OCI-LY7 (cell line): ENCODE measurements around the gene NDST4. TPM values are rescaled to one million over a fixed set of nuclear protein-coding genes. Genes with fewer than 3 reads are reported as not detected.

Experiments used
- BruUV-seq: library from RNA; stranded (reverse); fragments of 400-500 nt; replicated peaks from 2 replicates; lab custom pipeline; 2021; lab: Mats Ljungman, UMichigan
- CTCF ChIA-PET: fragments of 300-600 bp; sonication (Branson Sonifier 250); formaldehyde crosslinking; loops from one replicate; lab custom pipeline; 2022; ENCODE audit warnings: antibody characterized with exemption; ENCODE audit not compliant: unreplicated experiment; lab: Charles Lee
- POLR2A ChIA-PET: fragments of 300-600 bp; sonication (Branson Sonifier 250); formaldehyde crosslinking; loops from one replicate; lab custom pipeline; 2022; ENCODE audit warnings: antibody characterized with exemption; lab: Charles Lee
- DNase-seq: peaks from one replicate; pipeline ENCODE4 v3.0.0-alpha.2; 2015; ENCODE audit warnings: low spot score
- H2AFZ ChIP-seq: fragments of 200-600 bp; sonication (generic), shearing (Covaris generic); 2 replicates; pipeline ENCODE4 v1.6.1; 2014; ENCODE audit warnings: mild to moderate bottlenecking, antibody characterized with exemption, low read length, moderate library complexity
- H3K27ac ChIP-seq: fragments of 200-600 bp; sonication (generic); 2 replicates; pipeline ENCODE4 v1.5.1; 2014; ENCODE audit warnings: mixed run types, low read depth, mild to moderate bottlenecking, moderate library complexity, low read length, inconsistent platforms; ENCODE audit not compliant: poor library complexity, severe bottlenecking
- H3K36me3 ChIP-seq: fragments of 200-600 bp; sonication (generic); 2 replicates; pipeline ENCODE4 v1.6.1; 2014; ENCODE audit warnings: mild to moderate bottlenecking, antibody characterized with exemption, low read length, moderate library complexity, mixed read lengths; ENCODE audit not compliant: insufficient read depth
- H3K4me1 ChIP-seq: fragments of 200-600 bp; sonication (generic); 2 replicates; pipeline ENCODE4 v1.5.1; 2014; ENCODE audit warnings: mild to moderate bottlenecking, low read length; ENCODE audit not compliant: insufficient read depth, poor library complexity, severe bottlenecking
- H3K4me2 ChIP-seq: fragments of 200-600 bp; sonication (generic); 2 replicates; pipeline ENCODE4 v1.6.1; 2014; ENCODE audit warnings: mild to moderate bottlenecking, low read length
- H3K4me3 ChIP-seq: fragments of 200-600 bp; sonication (generic); 2 replicates; pipeline ENCODE4 v1.5.1; 2014; ENCODE audit warnings: mild to moderate bottlenecking, low read depth, low read length; ENCODE audit not compliant: poor library complexity, severe bottlenecking
- H3K79me2 ChIP-seq: fragments of 200-600 bp; sonication (generic); 2 replicates; pipeline ENCODE4 v1.6.1; 2016; ENCODE audit warnings: low read depth, mild to moderate bottlenecking, low read length, moderate library complexity, mixed read lengths; ENCODE audit not compliant: insufficient read depth
- H3K9me2 ChIP-seq: fragments of 200-600 bp; sonication (generic); 2 replicates; pipeline ENCODE4 v1.6.1; 2016; ENCODE audit warnings: mild to moderate bottlenecking, low read length, mixed read lengths; ENCODE audit not compliant: insufficient read depth
- H3K9me3 ChIP-seq: fragments of 200-600 bp; sonication (generic); 2 replicates; pipeline ENCODE4 v1.6.1; 2014; ENCODE audit warnings: mild to moderate bottlenecking, mixed run types, low read length, mixed read lengths
- H4K20me1 ChIP-seq: fragments of 200-600 bp; sonication (generic); 2 replicates; pipeline ENCODE4 v1.6.1; 2014; ENCODE audit warnings: mild to moderate bottlenecking, antibody characterized with exemption, low read length, moderate library complexity, mixed read lengths; ENCODE audit not compliant: insufficient read depth
- EZH2phosphoT487 ChIP-seq: fragments of 200-600 bp; sonication (generic); IDR thresholded peaks from 2 replicates; pipeline ENCODE4 v1.6.1; 2018; ENCODE audit warnings: low read depth, borderline replicate concordance, mild to moderate bottlenecking, mixed run types, antibody characterized with exemption, low read length, moderate library complexity, mixed read lengths
- intact Hi-C: fragments of 100-400 bp; cut with micrococcal nuclease; formaldehyde crosslinking; loops from one replicate; pipeline ENCODE4 v1.10.0; 2022; ENCODE audit not compliant: unreplicated experiment
- total RNA-seq, 2 experiments: library from RNA; depleted of rRNA in 1 of 2; stranded (reverse); fragments of >200 nt in 1 of 2; shearing (Covaris generic) in 1 of 2; gene quantifications; 2 replicates each; pipeline ENCODE4 v1.2.3, GENCODE V29; 2014 to 2022
- TF ChIP-seq, protein P1 (sequence below): fragments of 200-600 bp; sonication (generic); conservative IDR thresholded peaks from 2 replicates; pipeline ENCODE4 v1.5.1; 2014; ENCODE audit warnings: mild to moderate bottlenecking, antibody characterized with exemption, low read length, moderate library complexity, mixed read lengths

The NDST4 gene
- total RNA-seq, 2 experiments from 2014 or later = not detected

DNA sequence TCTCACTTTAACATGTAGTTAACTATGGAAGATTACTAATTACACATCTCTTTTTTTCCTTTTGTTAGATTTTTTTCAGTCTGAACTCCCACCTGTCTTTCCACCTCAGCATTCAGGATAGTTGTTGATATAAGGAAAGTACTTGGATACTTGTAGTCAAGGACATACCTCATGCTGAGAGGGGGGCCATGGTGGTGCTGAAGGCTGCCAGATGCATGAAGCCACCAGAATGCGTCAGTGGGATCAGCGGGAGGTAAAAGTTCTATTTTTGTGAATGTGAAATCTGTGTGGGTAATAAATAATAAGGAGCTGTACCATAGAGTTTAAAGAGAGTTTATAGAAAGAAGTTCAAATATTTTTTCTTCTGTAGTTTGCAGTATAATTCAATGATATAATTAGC lies 13.1 kb upstream of the NDST4 start:
- Histone ChIP-seq H2AFZ (no peak overlapping the region), H3K36me3 (no peaks in the 10 kb centered on the region), H3K9me2 (no peaks in the 10 kb centered on the region), H3K4me1 (no peaks in the 10 kb centered on the region), H3K9me3 (no peaks in the 10 kb centered on the region), H3K79me2 (no peaks in the 10 kb centered on the region), H3K27ac (no peak overlapping the region), H4K20me1 (no peaks in the 10 kb centered on the region), H3K4me3 (no peak overlapping the region), H3K4me2 (no peak overlapping the region)
- no TSS peak for BruUV-seq
- intact Hi-C loops = no loop called here
- no peak for TF ChIP-seq EZH2phosphoT487
- TF ChIP-seq, protein P1, sequence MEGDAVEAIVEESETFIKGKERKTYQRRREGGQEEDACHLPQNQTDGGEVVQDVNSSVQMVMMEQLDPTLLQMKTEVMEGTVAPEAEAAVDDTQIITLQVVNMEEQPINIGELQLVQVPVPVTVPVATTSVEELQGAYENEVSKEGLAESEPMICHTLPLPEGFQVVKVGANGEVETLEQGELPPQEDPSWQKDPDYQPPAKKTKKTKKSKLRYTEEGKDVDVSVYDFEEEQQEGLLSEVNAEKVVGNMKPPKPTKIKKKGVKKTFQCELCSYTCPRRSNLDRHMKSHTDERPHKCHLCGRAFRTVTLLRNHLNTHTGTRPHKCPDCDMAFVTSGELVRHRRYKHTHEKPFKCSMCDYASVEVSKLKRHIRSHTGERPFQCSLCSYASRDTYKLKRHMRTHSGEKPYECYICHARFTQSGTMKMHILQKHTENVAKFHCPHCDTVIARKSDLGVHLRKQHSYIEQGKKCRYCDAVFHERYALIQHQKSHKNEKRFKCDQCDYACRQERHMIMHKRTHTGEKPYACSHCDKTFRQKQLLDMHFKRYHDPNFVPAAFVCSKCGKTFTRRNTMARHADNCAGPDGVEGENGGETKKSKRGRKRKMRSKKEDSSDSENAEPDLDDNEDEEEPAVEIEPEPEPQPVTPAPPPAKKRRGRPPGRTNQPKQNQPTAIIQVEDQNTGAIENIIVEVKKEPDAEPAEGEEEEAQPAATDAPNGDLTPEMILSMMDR = no peak
- DNase-seq = no peak
- ChIA-PET CTCF (no interaction called here), POLR2A (interaction anchor here (0.7 kb wide), 1 partner anchor 33 kb away, joined by 3 read pairs; no protein-coding TSS in a partner anchor)

DNA sequence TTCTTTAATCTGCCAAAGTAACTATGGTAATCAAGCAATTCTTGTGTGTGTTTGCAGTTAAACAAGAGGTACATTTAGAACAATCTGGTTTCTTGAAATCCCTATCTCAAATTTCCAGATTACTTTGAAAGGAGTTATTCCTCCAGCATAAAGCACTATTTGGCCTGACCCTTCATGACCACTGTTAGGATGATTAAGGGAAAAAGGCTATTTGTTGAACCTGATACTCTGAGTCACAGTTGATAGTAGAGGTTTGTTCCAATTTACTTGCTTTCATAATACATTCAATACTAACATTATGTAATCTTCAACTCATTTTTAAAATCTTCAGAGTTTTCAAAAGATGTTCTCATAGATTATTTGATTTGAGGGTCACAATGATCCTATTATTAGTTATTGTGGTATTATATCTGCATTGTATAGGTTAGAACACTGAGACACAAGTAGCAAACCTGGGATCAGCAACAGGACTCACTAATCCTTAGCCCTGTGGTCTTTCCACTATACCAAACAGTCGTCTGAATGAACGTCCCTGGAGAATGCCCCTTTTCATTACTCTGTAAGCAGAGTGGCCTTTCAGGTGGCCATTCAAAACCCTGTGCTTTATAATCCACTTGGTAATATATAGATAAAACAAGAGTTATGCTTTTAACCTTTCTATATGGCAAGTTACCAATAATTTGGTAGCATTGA lies 8.1 kb upstream of the NDST4 start:
- Histone ChIP-seq H3K4me2 (no peak overlapping the region), H3K4me3 (no peak overlapping the region), H3K36me3 (no peaks in the 10 kb centered on the region), H4K20me1 (no peaks in the 10 kb centered on the region), H3K4me1 (no peaks in the 10 kb centered on the region), H3K27ac (no peak overlapping the region), H3K79me2 (no peaks in the 10 kb centered on the region), H3K9me2 (no peaks in the 10 kb centered on the region), H3K9me3 (no peaks in the 10 kb centered on the region), H2AFZ (no peak overlapping the region)
- POLR2A ChIA-PET = no interaction called here
- CTCF ChIA-PET = no interaction called here
- TF ChIP-seq, protein P1 = no peak
- no peak for TF ChIP-seq EZH2phosphoT487
- DNase-seq = no peak
- intact Hi-C loops = no loop called here
- no TSS peak for BruUV-seq

DNA sequence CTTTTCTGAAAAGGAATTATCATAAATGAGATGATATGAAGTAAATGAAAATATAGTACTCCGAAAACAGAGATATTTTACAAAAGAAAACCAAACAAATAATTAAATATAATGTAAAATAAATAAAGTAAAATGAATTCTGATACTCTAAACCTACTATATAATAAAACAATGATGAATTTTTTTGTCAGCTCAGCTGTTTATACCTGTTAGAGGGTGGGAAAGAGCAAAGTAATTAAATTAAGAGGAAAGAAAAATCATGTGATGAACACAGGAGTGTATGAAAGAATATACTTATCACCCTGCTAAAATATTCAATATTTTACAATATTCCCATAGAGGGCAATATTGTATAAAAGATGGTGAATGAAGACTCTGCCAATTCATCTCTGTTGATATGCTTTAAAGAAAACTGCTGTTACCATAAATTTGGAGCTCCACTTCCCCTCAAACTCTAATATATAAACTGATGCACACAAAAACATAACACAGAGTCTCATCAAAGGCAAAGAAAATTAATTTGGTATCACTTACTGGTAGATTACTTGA lies 6.5 kb upstream of the NDST4 start:
- ChIA-PET POLR2A (no interaction called here), CTCF (no interaction called here)
- BruUV-seq = no TSS peak
- no peak overlapping the region for H3K27ac ChIP-seq
- H3K79me2 ChIP-seq = no peaks in the 10 kb centered on the region
- no peaks in the 10 kb centered on the region for H3K4me1 ChIP-seq
- H3K9me2 ChIP-seq = no peaks in the 10 kb centered on the region
- no peaks in the 10 kb centered on the region for H4K20me1 ChIP-seq
- intact Hi-C loops = no loop called here
- H3K9me3 ChIP-seq = no peaks in the 10 kb centered on the region
- DNase-seq = no peak
- no peak for TF ChIP-seq EZH2phosphoT487
- TF ChIP-seq, protein P1 = peak; percentile 37; the same call in 1 of the 2 replicates
- H3K36me3 ChIP-seq = no peaks in the 10 kb centered on the region
- H3K4me2 ChIP-seq = no peak overlapping the region
- H2AFZ ChIP-seq = no peak overlapping the region
- no peak overlapping the region for H3K4me3 ChIP-seq
